Measurements from ENCODE around the gene CEBPG. TPM values are rescaled to one million over a fixed set of nuclear protein-coding genes. Genes with fewer than 3 reads are reported as not detected.

Gene CEBPG
- total RNA-seq, 2 donors from 2014 or later = 19.9 to 32.6 TPM

GRCh38 chr19:33399081-33399744, 25.7 kb downstream of the CEBPG start:
- no peak overlapping the region for H3K27ac ChIP-seq
- no peaks in the 10 kb centered on the region for H3K36me3 ChIP-seq
- H3K27me3 ChIP-seq (replicated peaks; ENCODE audit: insufficient read depth) = no peaks in the 10 kb centered on the region
- ATAC-seq (ENCODE audit: insufficient number of reproducible peaks, low FRiP score, low read depth) = no peak
- peaks cover 9 to 30% of the 10 kb centered on the region in 2 donors for H3K4me1 ChIP-seq (ENCODE audit: control insufficient read depth in 1 of 2, low read depth in 2 of 2)
- no peak for DNase-seq (ENCODE audit: low spot score)
- no peaks in the 10 kb centered on the region for H3K9me3 ChIP-seq
- no peak for TF ChIP-seq CTCF (IDR thresholded peaks at IDR 0.05)
- no peak overlapping the region for H3K4me3 ChIP-seq

GRCh38 chr19:33399745-33400681, 26.5 kb downstream of the CEBPG start:
- no peak overlapping the region for H3K4me3 ChIP-seq
- peaks cover 8 to 23% of the 10 kb centered on the region in 2 donors for H3K4me1 ChIP-seq (ENCODE audit: control insufficient read depth in 1 of 2, low read depth in 2 of 2)
- no peak for ATAC-seq (ENCODE audit: insufficient number of reproducible peaks, low FRiP score, low read depth)
- H3K27me3 ChIP-seq (replicated peaks; ENCODE audit: insufficient read depth) = no peaks in the 10 kb centered on the region
- no peaks in the 10 kb centered on the region for H3K9me3 ChIP-seq
- H3K36me3 ChIP-seq = no peaks in the 10 kb centered on the region
- DNase-seq (ENCODE audit: low spot score) = no peak
- no peak overlapping the region for H3K27ac ChIP-seq
- TF ChIP-seq CTCF (IDR thresholded peaks at IDR 0.05) = no peak

GRCh38 chr19:33400856-33401682, 27.6 kb downstream of the CEBPG start:
- DNase-seq (ENCODE audit: low spot score) (no peak), ATAC-seq (ENCODE audit: insufficient number of reproducible peaks, low FRiP score, low read depth) (no peak)
- no peaks in the 10 kb centered on the region for H3K36me3 ChIP-seq
- H3K9me3 ChIP-seq = no peaks in the 10 kb centered on the region
- H3K27ac ChIP-seq = no peak overlapping the region
- no peak for TF ChIP-seq CTCF (IDR thresholded peaks at IDR 0.05)
- H3K4me3 ChIP-seq = no peak overlapping the region
- H3K27me3 ChIP-seq (replicated peaks; ENCODE audit: insufficient read depth) = no peaks in the 10 kb centered on the region
- peaks cover 3 to 13% of the 10 kb centered on the region in 2 donors for H3K4me1 ChIP-seq (ENCODE audit: control insufficient read depth in 1 of 2, low read depth in 2 of 2)

GRCh38 chr19:33401683-33402420, 28.3 kb downstream of the CEBPG start:
- no peak for TF ChIP-seq CTCF (IDR thresholded peaks at IDR 0.05)
- Histone ChIP-seq H3K4me1 (ENCODE audit: control insufficient read depth in 1 of 2, low read depth in 2 of 2) (peaks cover 0 to 7% of the 10 kb centered on the region in 2 donors), H3K27me3 (replicated peaks; ENCODE audit: insufficient read depth) (no peaks in the 10 kb centered on the region), H3K36me3 (no peaks in the 10 kb centered on the region), H3K27ac (no peak overlapping the region), H3K9me3 (no peaks in the 10 kb centered on the region), H3K4me3 (no peak overlapping the region)
- ATAC-seq (ENCODE audit: insufficient number of reproducible peaks, low FRiP score, low read depth) (no peak), DNase-seq (ENCODE audit: low spot score) (no peak)

Measured in thoracic aorta (tissue), 2 donors.